Small intestine (tissue), 7 donors: ENCODE results near the gene TMEM221. TPM values are rescaled to one million over a fixed set of nuclear protein-coding genes. Genes with fewer than 3 reads are reported as not detected.

ENCODE experiments used
- DNase-seq, 2 donors: peaks; one replicate each; pipeline versions ENCODE4 v3.0.0 to v3.0.0-alpha.2; 2013
- FAIRE-seq: peaks from 2 replicates; lab custom pipeline; 2012; peaks lifted over from hg19 to GRCh38; lab: Jason Lieb, UNC
- H3K27ac ChIP-seq, 3 donors: one replicate each; pipeline ENCODE4 v1.5.1; 2013; ENCODE audit warnings: low read length in 2 of 3, mild to moderate bottlenecking in 2 of 3, control low read depth in 1 of 3, inconsistent platforms in 1 of 3, low read depth in 1 of 3, moderate library complexity in 1 of 3
- H3K27me3 ChIP-seq, 3 donors: one replicate each; pipeline ENCODE4 v1.6.1; 2013; ENCODE audit warnings: low read length in 3 of 3, inconsistent platforms in 1 of 3; ENCODE audit not compliant: control insufficient read depth in 3 of 3, insufficient read depth in 3 of 3
- H3K36me3 ChIP-seq, 3 donors: one replicate each; pipeline ENCODE4 v1.6.1; 2013; ENCODE audit warnings: low read length in 3 of 3, inconsistent platforms in 1 of 3, low read depth in 1 of 3, mild to moderate bottlenecking in 1 of 3, moderate library complexity in 1 of 3; ENCODE audit not compliant: control insufficient read depth in 3 of 3, insufficient read depth in 2 of 3
- H3K4me1 ChIP-seq, 3 donors: one replicate each; pipeline ENCODE4 v1.6.1; 2013; ENCODE audit warnings: low read length in 2 of 3, inconsistent platforms in 1 of 3, low read depth in 1 of 3, mild to moderate bottlenecking in 1 of 3, moderate library complexity in 1 of 3; ENCODE audit not compliant: control insufficient read depth in 3 of 3, insufficient read depth in 2 of 3
- H3K4me3 ChIP-seq, 3 donors: one replicate each; pipeline ENCODE4 v1.5.1; 2013; ENCODE audit warnings: low read length in 3 of 3, control low read depth in 1 of 3, inconsistent platforms in 1 of 3, low read depth in 1 of 3, mild to moderate bottlenecking in 1 of 3, moderate library complexity in 1 of 3
- H3K9me3 ChIP-seq, 2 donors: one replicate each; pipeline ENCODE4 v1.6.1; 2013; ENCODE audit warnings: low read depth in 1 of 2, low read length in 1 of 2; ENCODE audit not compliant: control insufficient read depth in 2 of 2, insufficient read depth in 1 of 2
- WGBS, 3 donors: extraction: QIAGEN DNeasy Blood & Tissue Kit; methylation state at CpG; one replicate each; pipeline ENCODE4 v1.1.7; 2013; 5-methylcytosine and 5-hydroxymethylcytosine counted together
- polyA plus RNA-seq, 4 donors: library from polyadenylated mRNA; stranded (reverse) in 3 of 4; unstranded in 1 of 4; fragments of 200-250 nt in 3 of 4; fragments of 120-200 nt in 1 of 4; gene quantifications; one replicate each; pipeline versions ENCODE4 v1.2.1 to v1.2.3, GENCODE V29; 2013
- donor health status: healthy with polysubstance abuse.
- donor health status: control.
- donor health status: control.
- donor health status: Bipolar disorder and iron deficiency.
- donor health status: healthy.

The TMEM221 gene
- polyA plus RNA-seq, 4 donors: 0.07 to 0.43 TPM; not detected in 2

DNA sequence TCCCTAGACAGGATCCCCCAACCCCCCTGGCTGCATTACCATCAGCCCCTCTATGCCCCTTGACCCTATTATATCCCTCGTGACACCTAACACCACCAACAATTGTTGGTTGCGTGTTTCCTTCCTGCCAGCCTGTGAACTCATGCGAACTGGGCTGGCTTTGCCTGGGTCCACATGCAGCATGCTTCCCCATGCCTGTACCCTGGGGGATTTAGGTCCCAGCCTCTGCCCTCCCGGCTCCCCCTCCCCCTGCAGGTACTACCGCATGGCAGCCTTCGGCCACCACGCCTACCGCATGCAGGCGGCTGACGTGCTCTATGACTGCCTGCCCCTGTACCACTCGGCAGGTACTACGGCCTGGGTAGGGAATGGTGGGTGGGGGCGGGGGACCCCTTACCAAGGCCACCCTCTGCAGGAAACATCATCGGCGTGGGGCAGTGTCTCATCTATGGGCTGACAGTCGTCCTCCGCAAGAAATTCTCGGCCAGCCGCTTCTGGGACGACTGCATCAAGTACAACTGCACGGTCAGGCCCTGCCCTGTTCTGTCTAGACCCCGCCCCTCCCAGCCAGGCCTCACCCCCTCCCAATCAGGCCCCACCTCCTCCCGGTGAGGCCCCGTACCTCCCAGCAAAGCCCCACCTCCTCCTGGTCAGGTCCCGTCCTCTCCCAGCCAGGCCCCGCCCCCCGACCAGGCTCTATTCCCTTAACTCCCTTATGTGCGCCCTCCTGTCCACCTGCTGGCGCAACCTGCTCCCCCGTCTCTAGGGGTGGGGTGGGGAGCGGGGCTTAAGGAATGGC, 40.3 kb upstream of the TMEM221 start:
- Histone ChIP-seq H3K9me3 (no peaks in the 10 kb centered on the region), H3K4me1 (peaks cover 0 to 8% (median 8%) of the 10 kb centered on the region in 3 donors), H3K27ac (peak overlapping the region in 1 of 3 donors; percentile 12), H3K4me3 (peak overlapping the region in 2 of 3 donors; percentile 4 to 33), H3K27me3 (no peaks in the 10 kb centered on the region), H3K36me3 (peaks cover 0 to 2% (median 0%) of the 10 kb centered on the region in 3 donors)
- WGBS, 3 donors: 14 to 27% (median 15%) methylated on average over 25 to 31 of the region's 31 CpGs
- no peak for FAIRE-seq
- DNase-seq: peak; percentile 93 to 94

GRCh38 chr19:17487284-17488121, 39.0 kb upstream of the TMEM221 start:
- Histone ChIP-seq H3K27ac (no peak overlapping the region), H3K4me1 (peaks cover 0 to 8% (median 8%) of the 10 kb centered on the region in 3 donors), H3K4me3 (no peak overlapping the region), H3K9me3 (no peaks in the 10 kb centered on the region), H3K27me3 (no peaks in the 10 kb centered on the region), H3K36me3 (peaks cover 0 to 2% (median 0%) of the 10 kb centered on the region in 3 donors)
- DNase-seq (no peak), FAIRE-seq (no peak)
- 62 to 77% (median 77%) methylated on average over 13 to 18 of the region's 18 CpGs for WGBS, 3 donors

- H3K36me3 ChIP-seq: peaks cover 0 to 2% (median 0%) of the 10 kb centered on the region in 3 donors
- H3K9me3 ChIP-seq: no peaks in the 10 kb centered on the region
- FAIRE-seq (no peak), DNase-seq (no peak)
- no peak overlapping the region for H3K4me3 ChIP-seq
- WGBS, 3 donors: 96 to 97% (median 96%) methylated on average over 42 to 58 of the region's 58 CpGs
- no peaks in the 10 kb centered on the region for H3K27me3 ChIP-seq
- no peak overlapping the region for H3K27ac ChIP-seq
- peaks cover 0 to 8% (median 8%) of the 10 kb centered on the region in 3 donors for H3K4me1 ChIP-seq
Observed at GRCh38 chr19:17486545-17487240, 38.2 kb upstream of the TMEM221 start.

DNA sequence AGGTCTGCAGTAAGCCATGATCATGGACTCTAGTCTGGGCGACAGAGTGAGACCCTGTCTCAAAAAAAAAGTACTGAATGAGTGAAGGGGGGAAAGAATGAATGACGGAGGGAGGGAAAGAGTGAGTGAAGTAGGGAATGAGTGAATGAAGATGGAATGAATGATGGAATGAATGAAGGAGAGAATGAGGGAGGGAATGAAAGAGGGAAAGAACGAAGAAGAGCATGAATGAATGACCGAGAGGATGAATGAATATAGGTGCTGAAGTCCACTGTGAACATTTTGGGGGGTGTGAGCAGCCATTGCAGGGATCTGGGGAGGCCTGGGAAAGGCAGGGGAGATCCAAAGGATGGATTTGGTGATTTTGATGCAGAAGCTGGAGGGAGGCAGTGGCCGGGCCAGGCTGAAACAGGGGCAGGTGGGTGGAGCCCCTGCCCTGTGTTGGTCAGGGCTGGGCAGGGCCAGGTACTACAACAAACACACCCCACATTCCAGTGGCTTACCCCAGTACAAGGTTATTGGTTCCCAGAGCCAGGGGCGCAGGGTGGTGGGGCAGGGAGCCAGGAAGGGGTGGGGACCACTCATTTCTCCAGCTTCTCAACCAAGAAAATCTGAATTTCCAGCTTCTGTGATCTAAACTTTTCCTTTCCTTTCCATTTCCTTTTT, 36.2 kb upstream of the TMEM221 start:
- FAIRE-seq: no peak
- WGBS, 3 donors: 72 to 86% (median 76%) methylated on average over 6 of the region's 6 CpGs

DNA sequence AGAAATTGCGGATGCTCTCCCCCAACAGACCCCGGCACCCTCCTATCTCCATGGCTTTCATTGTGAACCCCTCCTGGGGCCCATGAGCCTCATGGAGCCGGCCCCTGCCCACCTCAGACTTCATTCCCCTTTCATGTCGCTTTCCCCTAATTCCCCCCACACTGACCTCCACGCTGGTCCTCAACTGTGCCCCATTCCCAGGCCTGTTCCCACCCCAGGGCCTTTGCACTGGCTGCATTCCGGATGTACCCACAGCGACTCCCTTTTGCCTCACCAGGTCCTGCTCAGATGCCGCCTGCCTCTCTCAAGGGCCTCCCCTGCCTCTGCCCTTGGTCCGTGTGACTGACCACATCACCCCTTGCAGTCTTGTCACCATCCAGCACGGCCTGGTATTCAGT, 35.1 kb upstream of the TMEM221 start:
- Histone ChIP-seq H3K27me3 (no peaks in the 10 kb centered on the region), H3K9me3 (no peaks in the 10 kb centered on the region), H3K36me3 (peaks cover 0 to 2% (median 0%) of the 10 kb centered on the region in 3 donors), H3K27ac (no peak overlapping the region), H3K4me3 (no peak overlapping the region), H3K4me1 (peaks cover 0 to 7% (median 6%) of the 10 kb centered on the region in 3 donors)
- WGBS, 3 donors: 89 to 91% (median 89%) methylated on average over 9 to 10 of the region's 10 CpGs
- FAIRE-seq (no peak), DNase-seq (no peak)

More for the DNA sequence above, 36.2 kb upstream of the TMEM221 start:
- Histone ChIP-seq H3K27me3 (no peaks in the 10 kb centered on the region), H3K27ac (no peak overlapping the region), H3K9me3 (no peaks in the 10 kb centered on the region), H3K36me3 (peaks cover 0 to 2% (median 0%) of the 10 kb centered on the region in 3 donors), H3K4me1 (peaks cover 0 to 8% (median 8%) of the 10 kb centered on the region in 3 donors), H3K4me3 (no peak overlapping the region)
- no peak for DNase-seq

DNA sequence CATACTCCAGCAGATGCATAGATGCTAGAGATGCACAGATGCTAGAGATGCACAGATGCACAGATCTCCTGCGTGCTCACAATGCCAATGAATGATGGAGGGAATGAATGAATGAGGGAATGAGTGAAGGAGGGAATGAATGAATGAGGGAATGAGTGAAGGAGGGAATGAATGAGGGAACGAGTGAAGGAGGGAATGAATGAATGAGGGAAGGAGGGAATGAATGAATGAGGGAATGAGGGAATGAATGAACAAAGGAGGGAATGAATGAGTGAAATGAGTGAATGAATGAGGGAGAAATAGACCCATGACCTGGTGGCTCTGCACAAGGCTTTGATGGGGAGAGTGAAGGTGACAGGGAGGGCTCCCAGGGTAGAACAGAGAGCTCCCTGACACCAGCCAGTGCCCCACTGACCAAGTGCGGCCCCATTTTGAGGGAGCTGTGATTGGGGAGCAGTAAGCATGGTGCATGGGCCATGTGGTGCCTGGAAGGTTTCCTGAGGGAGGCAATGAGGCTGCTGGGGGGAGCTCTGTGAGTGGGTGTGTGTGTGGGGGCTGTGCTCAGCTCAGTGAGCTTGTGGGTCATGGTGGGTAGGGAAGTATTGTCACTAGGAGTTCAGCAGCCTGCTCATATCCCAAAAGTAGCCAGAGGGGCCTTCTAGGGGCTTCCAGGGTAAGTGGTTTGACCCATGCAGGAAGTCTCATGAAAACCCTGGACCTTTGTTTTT, 34.6 kb upstream of the TMEM221 start:
- WGBS, 3 donors: 73 to 85% (median 78%) methylated on average over 3 of the region's 3 CpGs
- H3K27ac ChIP-seq: no peak overlapping the region
- no peak for FAIRE-seq

GRCh38 chr19:17481986-17482385, 33.5 kb upstream of the TMEM221 start:
- DNase-seq: no peak
- H3K9me3 ChIP-seq: no peaks in the 10 kb centered on the region
- H3K4me3 ChIP-seq: no peak overlapping the region
- 67 to 85% (median 72%) methylated on average over 13 of the region's 13 CpGs for WGBS, 3 donors
- H3K27ac ChIP-seq: no peak overlapping the region
- no peak for FAIRE-seq
- no peaks in the 10 kb centered on the region for H3K4me1 ChIP-seq
- no peaks in the 10 kb centered on the region for H3K36me3 ChIP-seq
- H3K27me3 ChIP-seq: no peaks in the 10 kb centered on the region

More for the DNA sequence above, 34.6 kb upstream of the TMEM221 start:
- Histone ChIP-seq H3K36me3 (peaks cover 0 to 2% (median 0%) of the 10 kb centered on the region in 3 donors), H3K27me3 (no peaks in the 10 kb centered on the region), H3K9me3 (no peaks in the 10 kb centered on the region), H3K4me3 (no peak overlapping the region), H3K4me1 (peaks cover 0 to 3% (median under 1%) of the 10 kb centered on the region in 3 donors)
- DNase-seq: no peak
